Measurements from ENCODE around the gene MEI1.

MEI1 gene

DNA sequence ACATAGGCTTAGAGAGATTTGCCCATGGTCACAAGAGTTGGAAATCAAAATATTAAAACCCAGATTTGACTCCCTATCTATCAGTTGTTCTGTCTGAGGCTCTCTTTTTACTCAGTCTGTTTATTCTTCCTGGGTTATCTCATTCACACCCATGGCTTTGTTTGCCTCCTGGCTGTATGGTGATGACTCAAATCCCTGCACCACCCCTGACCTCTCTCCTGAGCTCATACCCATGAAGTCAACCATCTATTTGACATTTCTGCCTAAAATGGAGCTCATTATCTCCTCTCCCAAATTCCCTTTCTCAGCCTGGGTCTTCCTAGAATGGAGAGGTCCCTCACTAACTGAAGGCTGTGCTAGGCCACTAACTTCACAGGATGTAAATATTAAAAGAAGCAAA lies 73.3 kb downstream of the MEI1 start:
- Histone ChIP-seq H3K4me3 (ENCODE audit: low read depth in 1 of 2, low read length in 2 of 2) (no peak overlapping the region), H3K4me1 (ENCODE audit: insufficient read depth, low read length) (no peaks in the 10 kb centered on the region), H3K36me3 (ENCODE audit: insufficient read depth, low read length) (no peaks in the 10 kb centered on the region), H3K27me3 (ENCODE audit: control insufficient read depth in 1 of 2, insufficient read depth in 2 of 2, low read length in 2 of 2) (no peaks in the 10 kb centered on the region), H3K9me3 (ENCODE audit: low read length) (no peaks in the 10 kb centered on the region), H3K27ac (ENCODE audit: low read depth, low read length) (no peak overlapping the region), H3K9ac (ENCODE audit: low read length) (no peak overlapping the region)

DNA sequence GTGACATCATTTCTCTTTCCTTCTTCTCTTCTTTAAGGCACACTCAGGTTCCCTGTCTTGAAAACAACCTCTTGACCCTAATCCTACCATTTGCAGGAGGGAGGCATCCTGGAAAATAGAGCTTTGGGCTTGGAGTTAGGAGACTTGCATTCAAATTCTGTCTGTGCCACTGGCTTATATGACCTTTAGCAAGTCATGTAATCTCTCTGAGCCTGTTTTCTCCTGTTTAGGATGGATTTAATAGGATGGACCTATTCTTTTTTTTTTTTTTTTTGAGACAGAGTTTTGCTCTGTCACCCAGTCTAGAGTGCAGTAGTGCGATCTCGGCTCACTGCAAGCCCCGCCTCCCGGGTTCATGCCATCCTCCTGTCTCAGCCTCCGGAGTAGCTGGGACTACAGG lies 76.0 kb downstream of the MEI1 start:
- no peaks in the 10 kb centered on the region for H3K36me3 ChIP-seq (ENCODE audit: insufficient read depth, low read length)
- no peak overlapping the region for H3K9ac ChIP-seq (ENCODE audit: low read length)
- no peak overlapping the region for H3K4me3 ChIP-seq (ENCODE audit: low read depth in 1 of 2, low read length in 2 of 2)
- no peaks in the 10 kb centered on the region for H3K27me3 ChIP-seq (ENCODE audit: control insufficient read depth in 1 of 2, insufficient read depth in 2 of 2, low read length in 2 of 2)
- H3K4me1 ChIP-seq (ENCODE audit: insufficient read depth, low read length) = no peaks in the 10 kb centered on the region
- H3K9me3 ChIP-seq (ENCODE audit: low read length) = no peaks in the 10 kb centered on the region
- no peak overlapping the region for H3K27ac ChIP-seq (ENCODE audit: low read depth, low read length)

DNA sequence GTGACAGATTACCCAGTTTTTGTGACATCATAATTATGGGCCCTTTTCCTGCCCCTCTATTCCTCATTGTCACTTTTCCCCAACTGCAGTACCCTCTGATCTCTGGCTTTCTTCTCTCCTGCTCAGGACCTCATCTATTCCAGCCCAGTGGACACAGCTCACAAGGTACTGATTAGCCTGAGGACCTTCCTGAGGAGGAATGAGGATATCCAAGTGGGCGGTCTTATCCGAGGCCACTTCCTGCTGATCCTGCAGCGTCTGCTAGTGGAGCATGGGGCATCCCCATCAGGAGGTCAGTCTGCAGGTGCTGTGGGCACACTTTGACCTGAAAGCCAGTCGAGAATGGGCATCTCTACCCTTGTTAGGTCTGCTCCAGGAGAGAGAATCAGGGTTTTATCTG lies 76.7 kb downstream of the MEI1 start:
- Histone ChIP-seq H3K27me3 (ENCODE audit: control insufficient read depth in 1 of 2, insufficient read depth in 2 of 2, low read length in 2 of 2) (no peaks in the 10 kb centered on the region), H3K4me1 (ENCODE audit: insufficient read depth, low read length) (no peaks in the 10 kb centered on the region), H3K4me3 (ENCODE audit: low read depth in 1 of 2, low read length in 2 of 2) (no peak overlapping the region), H3K9ac (ENCODE audit: low read length) (no peak overlapping the region), H3K36me3 (ENCODE audit: insufficient read depth, low read length) (no peaks in the 10 kb centered on the region), H3K9me3 (ENCODE audit: low read length) (no peaks in the 10 kb centered on the region), H3K27ac (ENCODE audit: low read depth, low read length) (no peak overlapping the region)

DNA sequence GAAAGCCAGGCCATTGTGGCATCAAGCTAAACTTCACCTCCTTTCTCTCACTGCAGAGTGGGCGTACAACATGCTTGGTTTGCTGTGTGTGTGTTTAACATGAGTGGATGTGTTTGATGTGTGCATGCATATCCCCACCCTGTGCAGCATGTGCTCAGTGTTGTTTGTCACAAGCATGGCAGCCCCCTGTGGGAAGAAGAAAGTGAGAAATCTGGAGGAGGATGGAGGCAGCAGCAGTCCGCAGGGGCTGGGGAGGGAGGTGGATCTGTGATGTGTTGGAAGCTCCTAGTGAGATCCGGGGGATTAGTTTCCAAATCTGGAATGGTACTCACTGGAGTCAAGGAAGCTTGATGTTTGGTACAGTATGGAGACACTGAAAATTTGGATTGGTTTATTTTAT lies 77.1 kb downstream of the MEI1 start:
- no peaks in the 10 kb centered on the region for H3K4me1 ChIP-seq (ENCODE audit: insufficient read depth, low read length)
- H3K9ac ChIP-seq (ENCODE audit: low read length) = no peak overlapping the region
- no peaks in the 10 kb centered on the region for H3K36me3 ChIP-seq (ENCODE audit: insufficient read depth, low read length)
- no peak overlapping the region for H3K27ac ChIP-seq (ENCODE audit: low read depth, low read length)
- H3K4me3 ChIP-seq (ENCODE audit: low read depth in 1 of 2, low read length in 2 of 2) = no peak overlapping the region
- no peaks in the 10 kb centered on the region for H3K27me3 ChIP-seq (ENCODE audit: control insufficient read depth in 1 of 2, insufficient read depth in 2 of 2, low read length in 2 of 2)
- H3K9me3 ChIP-seq (ENCODE audit: low read length) = no peaks in the 10 kb centered on the region

DNA sequence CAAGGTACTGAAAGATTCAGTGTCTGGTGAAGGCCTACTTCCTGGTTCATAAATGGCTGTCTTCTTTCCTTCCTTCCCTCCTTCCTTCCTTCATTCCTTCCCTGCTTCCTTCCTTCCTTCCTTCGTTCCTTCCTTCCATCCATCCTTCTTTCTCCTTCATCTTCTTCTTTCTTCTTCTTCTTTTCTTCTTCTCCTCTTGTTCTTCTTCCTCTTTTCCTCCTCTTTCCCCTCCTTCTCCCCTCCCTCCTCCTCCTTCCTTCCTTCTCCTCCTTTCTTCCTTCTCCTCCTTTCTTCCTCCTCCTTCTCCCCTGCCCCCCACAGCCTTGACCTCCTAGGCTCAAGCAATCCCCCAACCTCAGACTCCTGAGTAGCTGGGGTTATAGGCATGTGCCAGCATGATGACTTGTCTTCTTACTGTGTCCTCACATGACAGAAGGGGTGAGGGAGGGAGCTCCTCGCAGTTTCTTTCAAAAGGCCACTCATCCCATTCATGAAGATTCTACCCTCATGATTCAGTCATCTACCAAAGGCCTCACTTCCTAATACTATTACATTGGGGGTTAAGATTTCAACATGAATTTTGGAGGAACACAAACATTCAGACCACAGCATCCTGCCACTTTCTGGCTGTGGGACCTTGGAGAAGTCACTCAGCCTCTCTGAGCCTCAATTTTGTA lies 78.6 kb downstream of the MEI1 start:
- Histone ChIP-seq H3K9me3 (ENCODE audit: low read length) (no peaks in the 10 kb centered on the region), H3K9ac (ENCODE audit: low read length) (no peak overlapping the region), H3K36me3 (ENCODE audit: insufficient read depth, low read length) (no peaks in the 10 kb centered on the region), H3K27ac (ENCODE audit: low read depth, low read length) (no peak overlapping the region), H3K4me3 (ENCODE audit: low read depth in 1 of 2, low read length in 2 of 2) (no peak overlapping the region), H3K4me1 (ENCODE audit: insufficient read depth, low read length) (no peaks in the 10 kb centered on the region), H3K27me3 (ENCODE audit: control insufficient read depth in 1 of 2, insufficient read depth in 2 of 2, low read length in 2 of 2) (no peaks in the 10 kb centered on the region)

DNA sequence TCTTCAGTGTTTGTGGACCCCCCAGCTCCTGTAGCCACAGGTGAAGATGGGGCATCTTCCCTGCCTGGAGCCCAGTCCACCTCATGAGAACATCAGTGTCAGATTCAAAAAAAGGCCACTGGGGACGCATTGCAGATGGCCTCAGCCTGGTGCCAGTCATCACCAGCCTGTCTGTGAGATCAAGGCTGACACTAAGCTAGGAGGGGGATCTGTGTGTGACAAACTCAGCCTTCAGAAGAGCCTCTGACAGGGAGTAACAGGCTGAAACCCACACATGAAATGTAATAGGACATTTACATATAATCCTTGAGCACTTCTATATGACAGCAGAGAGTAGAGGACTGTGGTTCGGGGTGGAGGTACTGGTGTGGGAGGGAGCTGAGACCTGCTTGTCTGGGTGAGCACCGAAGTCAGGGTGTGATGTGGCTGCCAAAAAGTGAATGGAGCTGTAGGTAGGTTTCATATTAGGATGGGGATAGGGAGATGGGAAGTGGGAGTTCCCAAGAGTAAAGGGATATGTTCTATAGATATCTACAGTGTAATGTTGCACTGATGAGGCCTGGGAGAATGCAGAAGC lies 80.7 kb downstream of the MEI1 start:
- Histone ChIP-seq H3K4me3 (ENCODE audit: low read depth in 1 of 2, low read length in 2 of 2) (no peak overlapping the region), H3K4me1 (ENCODE audit: insufficient read depth, low read length) (no peaks in the 10 kb centered on the region), H3K27me3 (ENCODE audit: control insufficient read depth in 1 of 2, insufficient read depth in 2 of 2, low read length in 2 of 2) (no peaks in the 10 kb centered on the region), H3K9me3 (ENCODE audit: low read length) (no peaks in the 10 kb centered on the region), H3K27ac (ENCODE audit: low read depth, low read length) (no peak overlapping the region), H3K36me3 (ENCODE audit: insufficient read depth, low read length) (no peaks in the 10 kb centered on the region), H3K9ac (ENCODE audit: low read length) (no peak overlapping the region)

DNA sequence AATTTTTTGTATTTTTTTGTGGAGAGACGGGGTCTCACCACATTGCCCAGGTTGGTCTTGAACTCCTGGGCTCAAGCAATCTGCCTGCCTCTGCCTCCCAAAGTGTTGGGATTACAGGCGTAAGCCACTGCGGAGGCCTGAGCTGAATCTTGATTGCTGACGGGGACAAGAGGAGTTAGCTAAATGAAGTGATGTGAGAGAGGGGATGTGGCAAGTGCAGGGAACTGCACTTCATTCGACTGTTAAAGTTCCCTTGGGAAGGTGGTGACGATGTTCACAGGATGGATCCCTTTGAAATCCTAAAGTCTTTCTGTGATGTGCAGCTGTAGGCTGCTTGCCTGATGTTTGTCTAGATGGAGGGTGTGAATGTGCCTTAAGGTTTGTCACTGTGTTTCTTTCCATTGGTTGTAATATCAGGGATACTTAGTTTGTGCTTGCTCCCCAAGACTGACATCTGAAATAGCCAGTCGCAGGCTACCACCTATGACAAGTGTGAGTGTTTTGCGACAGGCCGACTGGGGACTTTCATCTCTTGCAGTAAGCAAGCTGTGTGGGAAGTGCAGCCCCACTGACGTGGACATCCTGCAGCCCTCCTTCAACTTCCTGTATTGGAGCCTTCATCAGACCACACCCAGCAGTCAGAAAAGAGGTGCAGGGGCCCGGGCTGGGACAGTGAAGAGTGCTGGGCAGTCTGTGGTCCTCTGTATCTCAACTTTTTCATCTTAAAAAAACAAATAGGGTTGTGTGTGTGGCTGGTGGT lies 81.6 kb downstream of the MEI1 start:
- Histone ChIP-seq H3K27ac (ENCODE audit: low read depth, low read length) (no peak overlapping the region), H3K27me3 (ENCODE audit: control insufficient read depth in 1 of 2, insufficient read depth in 2 of 2, low read length in 2 of 2) (no peaks in the 10 kb centered on the region), H3K4me1 (ENCODE audit: insufficient read depth, low read length) (no peaks in the 10 kb centered on the region), H3K4me3 (ENCODE audit: low read depth in 1 of 2, low read length in 2 of 2) (no peak overlapping the region), H3K9ac (ENCODE audit: low read length) (no peak overlapping the region), H3K9me3 (ENCODE audit: low read length) (no peaks in the 10 kb centered on the region), H3K36me3 (ENCODE audit: insufficient read depth, low read length) (no peaks in the 10 kb centered on the region)

DNA sequence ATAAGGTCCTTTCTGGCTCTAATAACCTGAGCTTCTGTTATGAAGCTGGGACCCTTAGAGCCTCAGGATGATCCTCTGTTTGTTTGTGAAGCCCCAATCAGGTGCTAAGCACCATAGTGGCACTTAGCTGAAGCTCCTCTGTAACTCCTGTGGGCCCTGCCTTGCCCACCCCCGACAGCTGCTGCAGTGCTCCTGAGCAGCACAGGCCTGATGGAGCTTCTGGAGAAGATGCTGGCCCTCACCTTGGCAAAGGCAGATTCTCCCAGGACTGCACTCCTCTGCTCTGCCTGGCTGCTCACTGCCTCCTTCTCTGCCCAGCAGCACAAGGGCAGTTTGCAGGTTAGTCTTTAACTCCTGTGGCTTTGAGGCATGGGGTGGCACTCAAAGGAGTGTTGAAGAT lies 82.2 kb downstream of the MEI1 start:
- no peaks in the 10 kb centered on the region for H3K27me3 ChIP-seq (ENCODE audit: control insufficient read depth in 1 of 2, insufficient read depth in 2 of 2, low read length in 2 of 2)
- no peaks in the 10 kb centered on the region for H3K4me1 ChIP-seq (ENCODE audit: insufficient read depth, low read length)
- H3K9me3 ChIP-seq (ENCODE audit: low read length) = no peaks in the 10 kb centered on the region
- no peak overlapping the region for H3K27ac ChIP-seq (ENCODE audit: low read depth, low read length)
- no peak overlapping the region for H3K9ac ChIP-seq (ENCODE audit: low read length)
- no peaks in the 10 kb centered on the region for H3K36me3 ChIP-seq (ENCODE audit: insufficient read depth, low read length)
- H3K4me3 ChIP-seq (ENCODE audit: low read depth in 1 of 2, low read length in 2 of 2) = no peak overlapping the region

DNA sequence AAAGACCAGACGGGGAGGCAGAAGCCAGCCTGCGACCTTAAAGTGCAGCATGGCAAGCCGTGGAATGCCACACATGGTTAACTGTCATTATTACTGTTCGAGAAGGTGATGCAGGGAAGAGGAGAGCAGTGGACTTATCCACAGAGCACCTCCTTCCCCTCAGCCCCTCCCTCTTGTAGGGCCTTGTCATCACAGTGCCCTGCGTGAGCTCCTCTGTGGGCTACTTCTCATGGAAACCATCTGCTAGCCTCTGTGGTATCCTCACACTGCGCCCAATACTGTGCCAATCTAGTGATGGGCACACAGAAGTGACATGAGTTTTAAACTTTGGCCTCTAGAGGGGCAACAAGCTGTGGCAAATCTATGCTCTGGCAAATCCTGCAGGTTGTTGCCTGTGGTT lies 83.0 kb downstream of the MEI1 start:
- no peak overlapping the region for H3K9ac ChIP-seq (ENCODE audit: low read length)
- no peaks in the 10 kb centered on the region for H3K36me3 ChIP-seq (ENCODE audit: insufficient read depth, low read length)
- no peaks in the 10 kb centered on the region for H3K27me3 ChIP-seq (ENCODE audit: control insufficient read depth in 1 of 2, insufficient read depth in 2 of 2, low read length in 2 of 2)
- H3K4me3 ChIP-seq (ENCODE audit: low read depth in 1 of 2, low read length in 2 of 2) = no peak overlapping the region
- no peak overlapping the region for H3K27ac ChIP-seq (ENCODE audit: low read depth, low read length)
- no peaks in the 10 kb centered on the region for H3K4me1 ChIP-seq (ENCODE audit: insufficient read depth, low read length)
- no peaks in the 10 kb centered on the region for H3K9me3 ChIP-seq (ENCODE audit: low read length)

DNA sequence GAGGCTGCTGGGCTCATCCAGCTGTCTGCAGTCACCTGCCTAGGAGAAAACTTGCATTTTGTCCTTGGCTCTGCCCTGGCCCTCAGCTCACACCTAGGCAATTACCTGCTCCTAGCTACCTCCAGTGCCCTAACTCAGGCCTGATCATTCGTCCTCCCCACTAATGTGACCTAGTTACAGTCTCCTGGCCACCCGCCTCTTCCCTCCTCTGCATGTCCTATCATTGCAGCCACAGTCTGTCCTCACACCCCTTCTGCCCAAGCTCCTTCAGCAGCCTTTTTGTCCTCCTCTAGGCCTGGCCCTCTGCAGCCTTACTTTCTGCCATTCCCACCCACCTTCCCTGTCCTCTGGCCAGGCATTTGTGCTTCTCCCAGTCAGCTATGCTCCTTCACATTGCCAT lies 83.4 kb downstream of the MEI1 start:
- Histone ChIP-seq H3K4me3 (ENCODE audit: low read depth in 1 of 2, low read length in 2 of 2) (no peak overlapping the region), H3K9me3 (ENCODE audit: low read length) (no peaks in the 10 kb centered on the region), H3K4me1 (ENCODE audit: insufficient read depth, low read length) (no peaks in the 10 kb centered on the region), H3K27me3 (ENCODE audit: control insufficient read depth in 1 of 2, insufficient read depth in 2 of 2, low read length in 2 of 2) (no peaks in the 10 kb centered on the region), H3K36me3 (ENCODE audit: insufficient read depth, low read length) (no peaks in the 10 kb centered on the region), H3K9ac (ENCODE audit: low read length) (no peak overlapping the region), H3K27ac (ENCODE audit: low read depth, low read length) (no peak overlapping the region)

DNA sequence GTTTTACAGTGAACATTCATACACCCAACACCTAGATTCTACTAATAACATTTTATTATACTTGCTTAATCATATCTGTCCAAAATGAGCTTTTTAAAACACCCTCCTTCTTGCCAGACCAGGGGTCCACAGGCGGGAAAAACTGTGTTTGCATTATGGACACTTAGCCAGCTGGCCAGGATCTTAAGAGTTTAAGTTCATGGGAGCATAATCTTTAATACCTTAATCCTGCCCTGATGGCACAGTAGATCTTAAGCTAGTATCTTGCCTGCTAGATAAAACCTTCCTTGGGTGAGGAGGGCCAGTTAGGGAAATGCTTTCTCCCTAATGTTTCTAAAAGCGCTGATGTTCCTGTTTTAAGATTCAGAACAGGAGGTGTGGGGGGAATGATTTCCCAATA lies 88.0 kb downstream of the MEI1 start:
- Histone ChIP-seq H3K27me3 (ENCODE audit: control insufficient read depth in 1 of 2, insufficient read depth in 2 of 2, low read length in 2 of 2) (no peaks in the 10 kb centered on the region), H3K9me3 (ENCODE audit: low read length) (no peaks in the 10 kb centered on the region), H3K36me3 (ENCODE audit: insufficient read depth, low read length) (no peaks in the 10 kb centered on the region), H3K27ac (ENCODE audit: low read depth, low read length) (no peak overlapping the region), H3K4me3 (ENCODE audit: low read depth in 1 of 2, low read length in 2 of 2) (no peak overlapping the region), H3K9ac (ENCODE audit: low read length) (no peak overlapping the region), H3K4me1 (ENCODE audit: insufficient read depth, low read length) (no peaks in the 10 kb centered on the region)

DNA sequence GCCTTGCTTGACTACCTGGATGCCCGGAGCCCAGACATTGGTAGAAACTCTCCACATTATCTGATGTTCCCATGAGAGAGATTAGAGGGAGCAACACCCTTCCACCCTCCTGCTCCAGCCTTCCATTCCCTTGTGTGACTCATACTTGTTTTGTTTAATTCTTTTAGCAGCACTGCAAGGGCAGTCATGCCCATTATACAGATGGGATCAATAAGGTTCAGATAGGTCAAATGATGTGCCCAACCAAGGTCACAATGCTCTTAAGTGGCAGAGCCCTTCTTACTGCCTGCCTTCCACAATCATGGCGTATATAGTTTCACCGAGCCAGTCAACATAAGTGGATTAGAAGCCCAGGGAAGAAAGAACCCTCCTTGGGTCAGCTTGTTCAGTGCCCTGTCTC lies 94.6 kb downstream of the MEI1 start:
- Histone ChIP-seq H3K9me3 (ENCODE audit: low read length) (no peaks in the 10 kb centered on the region), H3K27me3 (ENCODE audit: control insufficient read depth in 1 of 2, insufficient read depth in 2 of 2, low read length in 2 of 2) (no peaks in the 10 kb centered on the region), H3K27ac (ENCODE audit: low read depth, low read length) (no peak overlapping the region), H3K9ac (ENCODE audit: low read length) (no peak overlapping the region), H3K4me1 (ENCODE audit: insufficient read depth, low read length) (no peaks in the 10 kb centered on the region), H3K4me3 (ENCODE audit: low read depth in 1 of 2, low read length in 2 of 2) (no peak overlapping the region), H3K36me3 (ENCODE audit: insufficient read depth, low read length) (no peaks in the 10 kb centered on the region)
